PFSK-1 (cell line): ENCODE measurements around the gene SFR1.

Experiments
- FOXP2 ChIP-seq: optimal IDR thresholded peaks from 2 replicates; pipeline ENCODE3; 2011; ENCODE audit warnings: borderline replicate concordance, control low read depth, inconsistent platforms; ENCODE audit not compliant: insufficient read depth; ENCODE audit errors: extremely low read length, extremely low read depth
- POLR2AphosphoS5 ChIP-seq: IDR thresholded peaks from 2 replicates; pipeline ENCODE4 v1.6.1; 2012; ENCODE audit warnings: low read depth, mild to moderate bottlenecking, control low read depth, low read length, moderate library complexity
- REST ChIP-seq, 2 experiments: IDR thresholded peaks; 2 replicates each; pipeline versions ENCODE4 v1.6.1 to v1.8.0; 2011 to 2012; ENCODE audit warnings: low read depth in 2 of 2, low read length in 2 of 2, control low read depth in 1 of 2, inconsistent platforms in 1 of 2, mild to moderate bottlenecking in 1 of 2, moderate library complexity in 1 of 2; ENCODE audit not compliant: insufficient read depth in 1 of 2
- SIN3A ChIP-seq: IDR thresholded peaks from 2 replicates; pipeline ENCODE4 v1.6.1; 2012; ENCODE audit warnings: mild to moderate bottlenecking, low read length, moderate library complexity, borderline replicate concordance; ENCODE audit not compliant: insufficient read depth
- TAF1 ChIP-seq: IDR thresholded peaks from 2 replicates; pipeline ENCODE4 v1.6.1; 2012; ENCODE audit warnings: low read length, control low read depth, borderline replicate concordance; ENCODE audit not compliant: insufficient read depth

Gene SFR1

GRCh38 chr10:104085801-104086400 is 36.1 kb upstream of the SFR1 start, which contains the start of gene COL17A1:
COL17A1 (minus strand) TSS chr10:104085880; CDS start chr10:104080673, 5,207 bp downstream.
- no peak for TF ChIP-seq POLR2AphosphoS5
- TF ChIP-seq TAF1: no peak
- TF ChIP-seq REST (IDR thresholded peaks at IDR 0.05; ENCODE audit: insufficient read depth in 1 of 2, low read depth in 2 of 2, low read length in 2 of 2): no peak
- no peak for TF ChIP-seq FOXP2
- no peak for TF ChIP-seq SIN3A

GRCh38 chr10:104088239-104088638 is 33.7 kb upstream of the SFR1 start:
- no peak for TF ChIP-seq REST (IDR thresholded peaks at IDR 0.05; ENCODE audit: insufficient read depth in 1 of 2, low read depth in 2 of 2, low read length in 2 of 2)
- no peak for TF ChIP-seq FOXP2
- TF ChIP-seq SIN3A: no peak
- TF ChIP-seq TAF1: no peak
- no peak for TF ChIP-seq POLR2AphosphoS5

- TF ChIP-seq TAF1: no peak
Measured at GRCh38 chr10:104089621-104090020, 32.4 kb upstream of the SFR1 start.

- TF ChIP-seq TAF1 (no peak), REST (IDR thresholded peaks at IDR 0.05; ENCODE audit: insufficient read depth in 1 of 2, low read depth in 2 of 2, low read length in 2 of 2) (no peak), POLR2AphosphoS5 (no peak), FOXP2 (no peak), SIN3A (no peak)
Measured at GRCh38 chr10:104090611-104091010, 31.4 kb upstream of the SFR1 start.

- TF ChIP-seq SIN3A (no peak), POLR2AphosphoS5 (no peak), TAF1 (no peak), FOXP2 (no peak), REST (IDR thresholded peaks at IDR 0.05; ENCODE audit: insufficient read depth in 1 of 2, low read depth in 2 of 2, low read length in 2 of 2) (no peak)
Measured at GRCh38 chr10:104092749-104093148, 29.2 kb upstream of the SFR1 start.
